ENCODE measurements around the gene HDAC11. TPM values are rescaled to one million over a fixed set of nuclear protein-coding genes. Genes with fewer than 3 reads are reported as not detected.

Gene HDAC11
- total and polyA plus RNA-seq, 2 of the 4 experiments (the other 2 are of a cell fraction), result 9.1 to 11.4 TPM

DNA sequence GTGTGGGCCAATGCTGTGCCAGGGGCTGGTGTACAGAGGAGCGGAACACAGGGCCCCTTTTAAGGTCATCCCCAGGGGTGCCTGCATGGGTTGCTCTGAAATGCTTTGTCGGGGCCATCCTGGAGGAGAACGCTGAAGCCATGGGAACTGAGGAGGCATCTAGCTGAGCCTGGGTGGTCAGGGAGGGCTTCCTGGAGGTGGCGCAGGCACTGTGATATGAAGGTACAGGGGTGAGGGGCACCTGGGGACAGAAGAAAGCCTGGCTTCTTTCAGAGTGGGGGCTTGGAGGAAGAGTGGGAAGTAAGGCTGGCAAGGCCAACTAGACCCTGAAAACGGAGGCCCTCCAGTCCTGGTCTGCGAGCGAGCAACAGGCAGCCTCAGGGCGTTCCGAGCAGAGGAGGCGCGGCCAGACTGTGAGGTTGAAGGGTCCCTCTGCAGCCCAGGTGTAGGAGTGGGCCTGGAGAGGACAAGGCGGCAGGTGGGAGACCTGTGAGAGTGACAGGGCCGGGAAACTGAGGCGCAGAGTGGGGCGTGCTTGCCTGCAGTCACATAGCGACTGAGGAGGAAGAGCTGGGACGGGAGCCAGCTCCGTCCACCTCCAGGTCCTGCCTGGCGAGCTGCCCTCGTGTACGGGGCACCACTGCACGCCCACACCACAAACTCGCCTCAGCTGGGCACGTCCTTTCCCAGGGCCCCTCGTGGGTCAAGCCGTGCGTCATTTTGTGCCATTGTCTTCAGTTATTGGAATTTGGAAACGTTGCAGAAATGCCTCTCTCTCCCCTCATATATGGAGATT, 72.9 kb downstream of the HDAC11 start:
- Histone ChIP-seq H3K18ac (ENCODE audit: low read depth, low read length) (no peak overlapping the region), H3K23ac (ENCODE audit: low read depth, low read length) (no peak overlapping the region), H2BK20ac (ENCODE audit: low read depth, low read length) (no peak overlapping the region), H2AK9ac (replicated peaks; ENCODE audit: low read depth, low read length, poor library complexity) (peak overlapping the region; percentile 55), H3K9ac (ENCODE audit: low read depth, low read length) (no peak overlapping the region), H3K4me1 (ENCODE audit: control insufficient read depth, insufficient read depth, low read length) (peaks cover 4% of the 10 kb centered on the region), H3K9me1 (ENCODE audit: insufficient read depth, low read length) (no peaks in the 10 kb centered on the region), H2AK5ac (ENCODE audit: low read depth, low read length) (no peak overlapping the region), H3K14ac (replicated peaks; ENCODE audit: low read depth, low read length) (no peak overlapping the region), H4K91ac (ENCODE audit: insufficient read depth, low read depth, low read length) (no peak overlapping the region), H3K56ac (ENCODE audit: extremely low read depth, insufficient read depth, low read length) (no peak overlapping the region), H2BK120ac (ENCODE audit: low read depth, low read length) (no peak overlapping the region), H3K4ac (ENCODE audit: low read depth, low read length) (no peak overlapping the region), H2BK5ac (ENCODE audit: low read depth, low read length, poor library complexity, severe bottlenecking) (no peak overlapping the region), H3K27ac (ENCODE audit: insufficient read depth, low read length) (no peak overlapping the region), H4K5ac (ENCODE audit: low read depth, low read length) (no peak overlapping the region), H2BK15ac (ENCODE audit: low read depth, low read length) (no peak overlapping the region), H3K4me3 (ENCODE audit: insufficient read depth, low read depth, low read length) (no peak overlapping the region), H3K9me3 (ENCODE audit: control insufficient read depth, insufficient read depth, low read length) (no peaks in the 10 kb centered on the region), H3K36me3 (ENCODE audit: control insufficient read depth, insufficient read depth, low read length) (no peaks in the 10 kb centered on the region), H3K79me1 (ENCODE audit: low read depth in 1 of 2, low read length in 2 of 2) (no peaks in the 10 kb centered on the region), H2AFZ (replicated peaks; ENCODE audit: low read length, poor library complexity) (no peak overlapping the region), H4K8ac (ENCODE audit: low read depth in 2 of 2, low read length in 2 of 2) (no peak overlapping the region), H4K20me1 (ENCODE audit: insufficient read depth, low read length) (no peaks in the 10 kb centered on the region), H3K4me2 (ENCODE audit: low read depth, low read length) (no peak overlapping the region), H3K27me3 (ENCODE audit: control insufficient read depth, insufficient read depth, low read length) (peaks cover 3% of the 10 kb centered on the region; the same call in 1 of the 2 replicates)
- in situ Hi-C loops (cut with MboI; ENCODE audit: low sequenced_read_pairs), result no loop called here
- WGBS, 2 experiments (ENCODE audit: extremely low coverage in 2 of 2, insufficient read length in 1 of 2), result 77% methylated on average over 9 of the region's 28 CpGs; no CpG with 5 or more reads in 1 of the 2 experiments
- dilution Hi-C loops (cut with HindIII; ENCODE audit: low sequenced_read_pairs, unreplicated experiment), result no loop called here
- POLR2A ChIA-PET (ENCODE audit: unreplicated experiment), result no interaction called here
- ATAC-seq (ENCODE audit: low read depth) (no peak), DNase-seq (no peak)
- CTCF ChIA-PET, result interaction anchor here (1.0 kb wide), 1 partner anchor 95 kb away, joined by 6 read pairs; no protein-coding TSS in a partner anchor
- TF ChIP-seq RCOR1 (IDR thresholded peaks at IDR 0.05; ENCODE audit: insufficient replicate concordance, low read length) (no peak), BHLHE40 (IDR thresholded peaks at IDR 0.05; ENCODE audit: low read depth, low read length) (no peak)
- TF ChIP-seq, protein P1, sequence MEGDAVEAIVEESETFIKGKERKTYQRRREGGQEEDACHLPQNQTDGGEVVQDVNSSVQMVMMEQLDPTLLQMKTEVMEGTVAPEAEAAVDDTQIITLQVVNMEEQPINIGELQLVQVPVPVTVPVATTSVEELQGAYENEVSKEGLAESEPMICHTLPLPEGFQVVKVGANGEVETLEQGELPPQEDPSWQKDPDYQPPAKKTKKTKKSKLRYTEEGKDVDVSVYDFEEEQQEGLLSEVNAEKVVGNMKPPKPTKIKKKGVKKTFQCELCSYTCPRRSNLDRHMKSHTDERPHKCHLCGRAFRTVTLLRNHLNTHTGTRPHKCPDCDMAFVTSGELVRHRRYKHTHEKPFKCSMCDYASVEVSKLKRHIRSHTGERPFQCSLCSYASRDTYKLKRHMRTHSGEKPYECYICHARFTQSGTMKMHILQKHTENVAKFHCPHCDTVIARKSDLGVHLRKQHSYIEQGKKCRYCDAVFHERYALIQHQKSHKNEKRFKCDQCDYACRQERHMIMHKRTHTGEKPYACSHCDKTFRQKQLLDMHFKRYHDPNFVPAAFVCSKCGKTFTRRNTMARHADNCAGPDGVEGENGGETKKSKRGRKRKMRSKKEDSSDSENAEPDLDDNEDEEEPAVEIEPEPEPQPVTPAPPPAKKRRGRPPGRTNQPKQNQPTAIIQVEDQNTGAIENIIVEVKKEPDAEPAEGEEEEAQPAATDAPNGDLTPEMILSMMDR (conservative IDR thresholded peaks at IDR 0.05; ENCODE audit: low read depth, low read length), result no peak
- no TSS peak for BruUV-seq (replicated peaks)
- intact Hi-C loops (cut with micrococcal nuclease), result no loop called here

Data from IMR-90 (cell line).